GM19025 (cell line): ENCODE results near the gene APOL6.
"Not testable (repeated sequence)": the region's sequence is repeated elsewhere in the genome, so short reads cannot be mapped to it uniquely, and the experiment has no call there.

Experiments used
- ATAC-seq: cut with Tn5 transposase; IDR thresholded peaks from one replicate; pipeline ENCODE4 v1.9.1; 2021; ENCODE audit warnings: mild to moderate bottlenecking, low read depth, moderate library complexity; ENCODE audit not compliant: unreplicated experiment

Gene APOL6

DNA sequence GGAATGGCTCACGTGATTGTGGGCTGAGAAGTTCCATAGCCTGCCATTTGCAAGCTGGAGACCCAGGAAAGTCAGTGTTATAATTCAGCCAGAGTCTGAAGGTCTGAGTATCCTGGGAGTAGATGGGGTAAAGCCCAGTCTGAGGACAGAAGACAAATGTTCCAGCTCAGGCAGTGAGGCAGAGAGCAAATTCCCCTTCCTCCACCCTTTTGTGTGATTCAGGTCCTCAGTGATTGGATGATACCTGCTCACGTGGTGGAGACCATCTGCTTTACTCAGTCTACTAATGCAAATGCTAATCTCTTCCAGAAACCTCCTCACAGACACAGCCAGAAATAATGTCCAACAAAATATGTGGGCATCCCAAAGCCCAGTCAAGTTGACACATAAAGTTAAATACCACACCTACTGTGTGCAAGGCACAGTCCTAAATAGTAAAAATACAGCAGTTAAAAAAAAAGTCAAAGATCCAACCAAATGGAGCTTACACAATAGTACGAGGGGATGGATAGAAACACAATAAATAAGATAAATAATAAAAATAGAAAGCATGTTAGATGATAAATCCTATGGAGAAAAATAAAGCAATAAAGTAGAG, 13.2 kb upstream of the APOL6 start:
- no peak for ATAC-seq

GRCh38 chr22:35637254-35637653, 11.0 kb upstream of the APOL6 start:
- ATAC-seq = no peak

GRCh38 chr22:35638001-35638400, 10.2 kb upstream of the APOL6 start:
- ATAC-seq = no peak

DNA sequence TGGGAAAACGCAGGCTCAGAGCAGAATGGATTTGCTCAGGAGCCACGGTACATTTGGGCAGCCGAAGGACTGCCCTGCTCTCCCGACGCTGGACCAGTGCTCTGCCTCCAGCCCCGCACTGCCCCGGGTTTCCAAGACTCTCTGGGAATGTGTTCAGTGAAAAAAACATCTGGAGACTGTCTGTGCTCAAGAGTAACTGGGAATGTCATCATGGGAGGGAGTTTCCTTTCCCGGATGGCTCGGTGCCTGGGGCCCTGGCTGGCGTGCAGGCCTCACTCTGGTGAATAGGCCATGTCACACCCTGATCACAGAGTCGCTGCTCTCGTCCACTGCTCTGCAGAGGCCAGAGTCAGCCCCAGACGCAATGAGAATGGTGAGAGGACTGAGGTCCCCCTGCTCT, 9.8 kb upstream of the APOL6 start:
- ATAC-seq = no peak

DNA sequence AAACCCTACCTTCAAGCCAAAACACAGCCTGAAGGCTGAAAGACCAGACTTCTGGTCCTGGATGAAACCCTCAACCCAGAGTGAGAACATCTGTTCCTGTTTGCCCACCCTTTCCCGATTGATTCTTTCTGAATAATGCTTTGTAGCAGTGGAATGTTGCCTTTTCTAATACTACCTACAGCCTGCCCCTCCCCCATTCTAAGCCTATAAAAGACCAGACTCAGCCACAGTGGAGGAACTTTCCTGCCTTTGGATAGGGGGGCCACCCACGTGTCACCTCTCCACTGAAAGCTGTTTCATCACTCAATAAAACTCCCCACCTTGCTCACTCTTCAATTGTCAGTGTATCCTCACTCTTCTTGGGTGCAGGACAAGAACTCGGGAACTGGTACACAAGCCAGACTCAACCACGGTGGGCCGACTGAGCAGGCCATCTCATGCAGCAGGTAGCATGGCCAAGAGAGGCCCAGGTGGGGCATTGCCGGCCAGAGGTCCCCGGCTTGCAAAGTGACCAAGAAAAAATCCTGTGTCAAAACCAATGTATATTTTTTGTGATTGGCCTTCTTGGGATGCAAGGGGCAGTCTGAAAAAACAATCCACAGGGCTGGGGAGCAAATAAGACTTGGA, 6.6 kb upstream of the APOL6 start:
- ATAC-seq = no peak

GRCh38 chr22:35642305-35642741, 5.9 kb upstream of the APOL6 start:
- no peak for ATAC-seq

DNA sequence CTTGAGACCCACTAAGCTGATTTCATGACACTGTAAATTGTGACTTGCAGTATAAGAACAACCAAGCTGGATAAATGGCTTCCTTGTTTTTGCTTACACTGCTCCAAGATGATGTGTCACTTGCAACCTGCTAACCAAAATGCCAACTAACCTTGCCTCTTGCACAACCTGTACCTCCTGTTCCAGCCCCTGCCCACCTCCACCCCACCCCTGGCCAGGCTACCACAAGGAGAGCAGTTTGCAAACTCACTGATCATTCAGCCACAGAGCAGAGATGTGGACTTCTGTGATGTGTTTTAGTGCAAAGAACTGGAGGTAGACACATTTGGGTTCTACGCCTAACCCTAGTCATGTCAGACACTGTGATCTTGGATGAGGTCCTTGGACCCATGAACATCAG, 4.3 kb upstream of the APOL6 start:
- ATAC-seq = no peak

- ATAC-seq = no peak
Measured at GRCh38 chr22:35645646-35646045, 2.6 kb upstream of the APOL6 start.

GRCh38 chr22:35649026-35649553, 844 bp downstream of the APOL6 start:
- ATAC-seq = no peak

GRCh38 chr22:35649636-35650250, 1.5 kb downstream of the APOL6 start:
- no peak for ATAC-seq

DNA sequence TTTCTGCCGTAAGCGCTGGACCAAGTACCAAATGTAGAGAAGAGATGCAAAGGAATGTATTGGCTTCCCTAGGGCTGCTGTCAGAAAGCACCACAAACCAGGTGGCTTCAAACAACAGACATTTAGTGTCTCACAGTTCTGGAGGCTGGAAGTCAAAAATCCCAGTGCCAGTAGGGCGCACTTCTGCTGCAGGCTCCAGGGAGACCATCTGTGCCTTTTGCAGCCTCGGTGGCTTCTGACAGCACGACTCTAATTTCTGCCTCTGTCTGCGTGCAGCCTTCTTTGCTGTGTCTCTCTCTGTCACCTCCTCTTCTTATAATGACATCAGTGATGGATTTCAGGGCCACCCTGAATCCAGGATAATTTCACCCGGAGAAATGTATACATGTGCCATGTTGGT, 2.8 kb downstream of the APOL6 start:
- ATAC-seq = no peak

GRCh38 chr22:35653824-35654223, 5.6 kb downstream of the APOL6 start:
- no peak for ATAC-seq

GRCh38 chr22:35656284-35656752, 8.1 kb downstream of the APOL6 start:
- ATAC-seq = no peak

DNA sequence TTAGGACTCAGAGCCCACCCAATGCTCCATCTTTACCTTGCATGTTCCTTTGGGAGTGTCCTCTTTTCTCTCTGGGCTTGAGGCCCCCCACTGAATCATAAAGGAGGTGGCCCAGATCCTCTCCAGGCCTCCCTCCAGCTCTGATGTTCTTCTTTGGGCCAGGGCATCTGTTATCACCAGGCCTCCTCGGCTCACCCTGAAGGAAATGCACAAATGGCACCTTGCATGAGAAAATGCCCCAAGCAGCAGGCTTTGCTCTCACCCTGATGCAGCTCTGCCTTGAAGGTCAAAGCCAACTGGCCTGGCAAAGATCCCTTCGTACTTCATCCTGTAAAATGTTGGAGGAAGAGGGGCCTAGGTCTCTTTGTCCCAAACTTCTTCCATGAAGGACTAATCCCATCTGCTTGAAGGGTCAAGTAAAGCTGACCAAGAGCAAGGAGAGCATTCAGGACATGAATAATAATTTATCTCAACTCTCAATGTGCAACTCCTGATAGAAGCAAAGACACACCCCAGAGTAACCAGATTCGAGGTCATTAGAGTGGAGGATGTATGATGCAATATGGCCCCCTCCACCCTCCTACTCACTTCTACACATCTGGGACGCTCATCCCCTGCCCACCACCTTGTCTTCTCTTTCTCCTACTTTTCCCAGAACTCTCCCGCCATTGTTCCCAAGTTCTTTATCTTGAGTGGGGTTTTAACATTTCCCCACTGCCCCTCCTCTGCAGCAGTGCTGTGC, 9.5 kb downstream of the APOL6 start:
- no peak for ATAC-seq

GRCh38 chr22:35660291-35661127, 12.3 kb downstream of the APOL6 start:
- ATAC-seq = no peak

GRCh38 chr22:35661464-35661863, 13.2 kb downstream of the APOL6 start:
- no peak for ATAC-seq

GRCh38 chr22:35662914-35663313, 14.7 kb downstream of the APOL6 start:
- ATAC-seq = no peak

DNA sequence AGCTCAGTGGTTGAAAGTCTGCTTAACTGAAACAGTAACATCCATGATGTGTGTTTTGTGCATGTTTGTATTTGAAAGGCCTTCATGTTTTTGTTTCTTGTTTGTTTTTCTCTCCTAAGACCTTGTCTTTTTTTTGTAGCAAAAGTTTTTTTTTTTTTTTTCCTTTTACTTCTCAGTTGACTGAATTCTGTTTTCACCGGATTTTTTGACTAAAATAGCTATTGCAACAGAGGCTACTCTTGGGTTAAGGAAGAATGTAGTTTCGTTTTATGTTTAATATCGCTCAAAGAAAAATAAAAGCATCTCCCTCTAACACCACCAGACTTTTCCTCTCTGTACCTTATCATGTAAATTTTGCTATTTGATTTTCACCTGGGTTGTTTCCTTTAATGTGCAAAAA, 15.1 kb downstream of the APOL6 start:
- ATAC-seq = no peak

DNA sequence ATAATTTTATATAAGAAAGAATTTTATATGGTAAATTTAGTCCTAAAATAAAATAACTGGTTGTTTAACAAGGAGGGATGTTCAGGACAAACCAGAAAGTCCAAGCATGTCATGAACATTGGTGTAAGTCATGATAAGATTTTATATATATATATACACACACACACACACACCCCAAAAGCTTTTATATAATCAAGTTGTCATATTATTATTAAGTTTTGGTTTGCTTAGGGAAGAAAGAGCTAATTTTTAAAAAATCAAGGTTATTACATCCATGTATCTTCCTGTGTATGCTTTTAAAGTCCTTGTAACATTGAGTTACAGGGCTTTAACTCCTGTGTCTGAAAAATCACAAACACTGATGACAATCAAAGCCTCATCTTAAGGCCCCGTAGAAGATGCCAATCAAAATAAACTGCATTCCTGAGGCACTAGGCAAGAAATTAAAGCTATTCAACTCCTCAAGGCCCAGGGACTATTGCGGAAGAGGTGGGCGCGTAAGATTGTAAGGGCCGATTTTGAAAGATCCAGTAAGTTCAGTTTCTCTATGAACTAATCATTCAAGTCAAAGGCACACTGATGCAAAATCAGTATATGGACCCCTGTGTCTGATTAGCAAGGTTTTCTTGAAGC, 16.8 kb downstream of the APOL6 start:
- no peak for ATAC-seq

DNA sequence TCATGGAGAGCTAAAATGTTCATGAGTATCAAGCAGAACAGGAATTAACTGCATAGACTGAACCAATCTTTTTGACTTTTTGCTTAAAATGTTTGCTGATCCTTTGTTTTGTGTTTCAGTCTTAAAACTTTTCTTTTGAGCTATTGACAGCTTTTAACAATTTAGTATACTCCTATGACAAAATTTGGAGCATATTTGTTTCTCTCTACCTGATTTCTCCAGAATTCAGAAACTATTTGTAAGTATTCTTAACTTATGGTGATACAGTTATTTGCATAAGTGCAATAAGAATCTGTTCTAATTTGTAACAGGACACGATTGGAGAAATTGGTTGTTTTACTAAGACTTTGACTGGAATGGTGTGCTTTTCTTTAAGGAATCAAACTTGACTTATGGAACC, 18.5 kb downstream of the APOL6 start:
- not testable (repeated sequence) for ATAC-seq
